CD4-positive, alpha-beta T cell treated with Interleukin-21 for 1 hour (primary cell): ENCODE data around the gene SFN.
A peak's percentile ranks its signal among the peaks of the same experiment; 100 is the strongest.
"Not testable (repeated sequence)": the region's sequence is repeated elsewhere in the genome, so short reads cannot be mapped to it uniquely, and the experiment has no call there.

Source experiments
- DNase-seq: peaks from one replicate; pipeline ENCODE4 v3.0.0-alpha.2; 2020

Gene SFN

DNA sequence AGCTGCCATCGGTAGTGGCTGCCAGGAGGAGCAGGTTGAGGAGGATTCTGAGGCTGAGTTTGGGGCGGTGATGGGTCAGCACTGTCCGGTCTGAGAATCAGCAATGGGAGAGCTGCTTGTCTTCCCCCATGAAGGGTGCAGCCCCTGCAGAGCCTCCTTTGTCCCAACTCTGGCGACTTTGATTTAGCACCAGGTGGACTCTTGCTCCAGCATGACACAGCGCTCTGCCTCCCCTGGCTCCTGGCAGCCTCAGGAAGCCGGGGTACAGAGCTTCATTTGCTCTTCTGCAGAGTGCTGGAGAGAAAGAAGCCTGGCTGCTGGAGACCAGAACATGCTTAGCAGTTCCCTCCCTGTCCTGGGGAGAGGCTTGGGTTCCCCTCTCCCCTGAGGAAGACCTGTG lies 23.2 kb upstream of the SFN start:
- no peak for DNase-seq

DNA sequence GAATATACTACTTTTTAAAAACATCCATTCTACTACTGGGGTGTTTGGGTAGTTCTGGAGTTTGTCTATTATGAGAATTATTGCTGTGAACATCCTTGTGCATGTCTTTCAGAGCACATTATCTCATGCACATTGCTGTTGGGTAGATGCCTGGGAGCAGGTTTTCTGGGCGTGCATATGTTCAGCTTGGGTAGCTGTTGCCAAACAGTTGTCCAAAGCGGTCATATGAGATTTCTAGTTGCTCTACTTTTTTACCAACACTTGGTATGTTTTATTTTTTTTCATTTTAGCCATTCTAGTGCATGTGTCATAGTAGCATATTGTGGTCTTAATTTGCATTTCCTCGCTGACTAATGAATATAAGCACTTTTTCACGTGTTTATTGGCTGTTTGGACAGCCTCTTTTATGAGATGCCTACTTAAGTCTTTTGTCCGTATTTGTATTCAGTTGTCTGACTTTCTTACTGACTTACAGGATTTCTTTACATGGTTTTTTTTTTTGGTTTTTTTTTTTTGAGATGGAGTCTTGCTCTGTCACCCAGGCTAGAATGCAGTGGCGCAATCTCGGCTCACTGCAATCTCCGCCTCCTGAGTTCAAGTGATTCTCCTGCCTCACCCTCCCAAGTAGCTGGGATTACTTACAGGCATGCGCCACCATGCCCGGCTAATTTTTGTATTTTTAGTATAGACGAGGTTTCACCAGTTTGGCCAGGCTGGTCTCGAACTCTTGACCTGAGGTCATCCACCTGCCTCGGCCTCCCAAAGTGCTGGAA lies 18.3 kb upstream of the SFN start:
- DNase-seq = no peak

GRCh38 chr1:26847826-26848225 lies 15.1 kb upstream of the SFN start:
- not testable (repeated sequence) for DNase-seq

GRCh38 chr1:26848499-26848898 lies 14.4 kb upstream of the SFN start:
- no peak for DNase-seq

DNA sequence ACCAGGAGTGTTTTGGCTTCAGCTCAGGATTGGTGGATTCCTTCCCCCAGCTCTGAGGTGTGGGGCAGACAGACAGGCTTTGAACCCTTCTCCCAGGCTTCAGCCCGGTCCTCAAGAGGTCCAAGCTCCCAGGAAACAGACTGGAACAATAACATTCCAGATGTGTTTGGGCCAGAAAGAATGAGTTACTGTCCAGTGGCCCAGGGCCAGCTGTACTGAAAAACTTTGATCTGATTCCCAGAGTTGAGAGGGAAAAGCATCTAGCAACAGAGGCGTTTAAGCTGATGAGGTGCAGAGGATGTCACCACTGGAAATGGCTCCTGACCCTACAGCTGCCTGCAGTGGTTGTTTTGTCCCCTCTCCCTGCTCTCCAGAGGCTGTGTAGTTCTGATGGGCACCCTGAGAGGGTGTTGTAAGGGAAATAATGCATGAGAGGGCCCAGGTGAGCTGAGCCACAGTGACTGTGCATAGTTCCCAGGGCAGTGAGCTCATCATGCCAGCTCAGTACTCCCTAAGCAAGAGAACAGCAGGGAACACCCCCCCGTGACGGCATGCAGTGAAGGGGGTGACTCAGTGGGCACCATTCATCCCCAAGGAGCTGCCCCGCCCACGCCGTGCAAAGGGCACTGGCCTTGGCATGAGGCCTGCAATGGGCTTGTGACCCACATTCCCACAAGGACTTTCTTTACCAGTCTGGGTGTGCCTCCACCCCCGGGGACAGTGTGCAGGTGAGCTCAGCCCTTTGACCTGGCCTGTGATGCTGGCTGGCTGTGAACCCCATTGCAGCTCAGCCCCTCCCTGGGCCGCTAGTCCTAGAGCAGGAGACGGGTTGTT lies 13.8 kb upstream of the SFN start:
- no peak for DNase-seq

DNA sequence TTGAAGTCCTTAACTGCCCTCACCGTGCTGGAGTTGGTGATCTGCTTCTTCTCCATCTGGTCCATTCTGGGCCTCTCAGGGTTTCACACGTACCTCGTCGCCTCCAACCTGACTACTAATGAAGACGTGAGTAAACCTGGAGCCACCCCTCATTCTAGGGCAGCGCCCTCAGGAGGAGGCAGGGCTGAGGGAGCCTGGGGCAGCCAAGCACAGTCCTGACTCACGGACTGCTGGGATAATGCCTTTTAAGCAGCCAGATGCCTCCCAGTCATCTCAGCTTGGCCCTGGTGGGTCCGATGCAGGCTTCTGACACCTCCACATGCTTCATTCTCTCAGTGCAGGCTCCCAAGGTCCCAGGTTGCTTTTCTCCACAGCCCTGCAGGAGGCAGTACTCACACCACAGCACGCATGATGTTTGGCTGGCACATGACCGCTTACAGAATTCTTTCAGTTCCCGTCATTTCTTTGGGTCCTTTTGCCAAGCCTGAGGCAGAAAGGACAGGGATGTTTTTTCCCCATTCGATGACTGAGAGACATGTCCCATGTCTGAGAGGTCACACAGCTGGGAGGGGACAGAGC lies 11.8 kb upstream of the SFN start:
- no peak for DNase-seq

DNA sequence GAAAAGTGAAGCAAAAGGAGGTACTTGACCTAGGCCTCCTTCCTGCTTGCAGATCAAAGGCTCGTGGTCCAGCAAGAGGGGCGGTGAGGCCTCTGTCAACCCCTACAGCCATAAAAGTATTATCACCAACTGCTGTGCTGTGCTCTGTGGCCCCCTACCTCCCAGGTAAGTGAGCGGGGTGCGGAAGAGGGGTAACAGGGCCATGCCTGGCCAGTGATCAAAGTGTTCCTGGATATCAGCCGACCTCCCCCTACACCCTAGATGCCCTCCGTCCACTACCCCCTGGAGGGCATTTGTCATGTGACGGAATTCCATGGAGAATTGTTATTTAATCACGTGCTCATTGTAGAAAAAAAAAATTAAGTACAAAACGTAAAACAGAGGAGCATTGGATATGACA lies 10.2 kb upstream of the SFN start:
- DNase-seq = no peak

DNA sequence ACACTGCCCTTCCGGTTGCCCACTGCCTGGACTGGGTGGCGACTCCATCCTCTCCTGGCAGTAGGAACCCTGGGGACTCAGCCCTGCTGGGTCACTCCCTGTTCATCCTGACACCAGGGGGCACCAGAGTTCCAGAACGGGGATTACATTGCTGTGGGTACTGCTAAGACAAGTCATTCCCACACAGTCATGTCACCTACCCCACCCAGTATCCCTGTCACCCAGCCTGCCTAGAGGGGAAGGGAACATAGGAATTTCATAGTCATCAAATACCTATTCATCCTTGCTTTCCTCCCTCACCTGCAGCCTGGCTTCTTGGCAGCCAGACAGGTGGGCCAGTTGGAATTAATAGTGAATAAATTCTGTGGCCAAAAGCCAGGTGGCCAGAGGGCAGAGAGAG lies 9.8 kb upstream of the SFN start:
- peak; percentile 82 for DNase-seq

DNA sequence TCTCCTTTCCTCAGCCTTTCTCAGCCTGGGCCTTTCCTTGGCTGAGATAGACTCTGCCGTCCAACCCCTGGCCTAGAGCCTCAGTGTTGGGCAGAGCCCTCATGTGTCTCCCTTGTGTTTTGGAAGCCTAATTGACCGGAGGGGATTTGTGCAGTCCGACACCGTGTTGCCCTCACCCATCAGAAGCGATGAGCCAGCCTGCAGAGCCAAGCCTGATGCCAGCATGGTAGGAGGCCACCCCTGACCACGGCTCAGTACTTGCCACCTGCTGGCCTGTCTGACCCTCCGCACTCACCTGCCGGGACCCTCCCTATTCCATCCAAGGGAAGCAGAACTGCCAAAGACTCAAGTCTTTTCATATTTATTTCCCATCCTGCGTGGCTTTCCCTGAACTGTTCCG lies 9.3 kb upstream of the SFN start:
- DNase-seq = no peak

GRCh38 chr1:26854906-26855305 lies 8.0 kb upstream of the SFN start:
- no peak for DNase-seq

GRCh38 chr1:26855636-26856035 lies 7.3 kb upstream of the SFN start:
- DNase-seq = no peak

DNA sequence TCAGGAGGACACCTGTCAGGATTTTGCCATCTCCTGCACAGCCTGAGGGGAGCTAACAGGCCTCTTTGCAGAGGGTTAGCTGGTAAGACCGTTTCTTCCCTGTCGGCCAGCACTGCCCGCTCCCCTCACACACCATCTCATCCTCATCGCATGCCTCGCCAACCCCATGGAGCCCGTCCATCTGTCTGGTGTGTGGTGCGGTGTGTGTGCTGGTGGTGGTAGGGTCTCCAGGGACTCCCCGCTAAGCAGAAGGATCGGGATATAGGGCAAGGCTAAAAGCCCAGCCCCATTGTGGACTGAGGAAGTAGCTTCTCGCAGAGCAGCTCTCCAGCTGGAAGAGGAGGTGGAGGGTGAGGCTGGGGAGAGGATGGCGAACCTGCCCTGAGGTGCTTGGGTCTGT lies 6.8 kb upstream of the SFN start:
- no peak for DNase-seq

- DNase-seq = no peak
Observed at GRCh38 chr1:26856604-26857469, 6.1 kb upstream of the SFN start.

- DNase-seq = no peak
Observed at GRCh38 chr1:26857473-26858060, 5.4 kb upstream of the SFN start.

DNA sequence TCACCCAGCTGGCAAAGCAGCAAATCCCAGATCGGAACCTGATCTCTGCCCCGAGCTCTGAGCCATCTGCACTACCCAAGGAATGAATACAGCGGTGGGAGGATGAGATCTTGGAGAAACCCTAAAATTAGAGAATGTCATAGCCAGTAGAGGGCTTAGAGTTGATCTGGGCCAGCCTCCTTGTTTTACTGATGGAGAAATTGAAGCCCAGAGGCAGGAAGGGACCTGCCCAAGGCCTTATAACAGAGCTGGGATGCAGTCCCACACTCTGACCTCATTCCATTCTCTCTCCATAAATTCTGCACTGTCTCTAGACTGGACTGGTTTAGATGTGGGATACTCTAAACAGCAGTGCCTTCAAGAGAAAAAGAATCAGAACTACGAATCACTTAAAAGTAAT lies 4.8 kb upstream of the SFN start:
- DNase-seq = no peak

DNA sequence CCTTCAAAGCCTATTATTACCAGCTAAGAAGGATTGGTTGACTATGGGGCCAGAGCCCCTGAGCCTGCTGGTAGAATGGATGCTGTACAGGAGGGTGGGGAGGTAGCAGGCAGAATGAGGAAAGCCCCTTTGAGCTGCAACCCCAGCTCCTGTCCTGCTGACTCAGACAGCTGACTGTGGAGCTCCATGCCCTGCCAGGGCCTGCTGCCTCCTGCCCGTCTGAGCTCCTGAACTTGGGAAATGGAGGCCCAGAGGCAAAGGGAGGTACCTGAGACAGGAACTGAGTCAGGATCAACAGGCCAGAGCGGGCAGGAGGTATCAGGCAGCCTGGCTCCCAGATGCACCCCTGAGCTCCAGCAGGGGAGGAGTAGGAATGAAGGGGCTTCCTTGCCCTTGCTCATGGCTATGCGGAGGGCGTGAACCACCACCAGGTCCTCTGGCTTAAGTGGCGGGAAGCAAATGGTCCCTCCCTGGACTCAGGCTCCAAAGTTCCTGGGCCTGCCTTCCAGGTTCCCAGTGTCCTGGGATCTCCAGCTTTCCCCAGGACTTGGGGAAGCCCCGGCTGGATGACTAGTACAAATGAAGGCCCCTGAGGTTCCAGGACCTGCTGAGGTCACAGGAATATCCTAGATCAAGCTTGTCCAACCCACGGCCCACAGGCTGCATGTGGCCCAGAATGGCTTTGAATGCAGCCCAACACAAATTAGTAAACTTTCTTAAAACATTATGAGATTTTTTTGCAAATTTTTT lies 3.9 kb upstream of the SFN start:
- no peak for DNase-seq

- DNase-seq = no peak
Observed at GRCh38 chr1:26861286-26861701, 1.7 kb upstream of the SFN start.

GRCh38 chr1:26861889-26862378 lies 1.0 kb upstream of the SFN start:
- no peak for DNase-seq

DNA sequence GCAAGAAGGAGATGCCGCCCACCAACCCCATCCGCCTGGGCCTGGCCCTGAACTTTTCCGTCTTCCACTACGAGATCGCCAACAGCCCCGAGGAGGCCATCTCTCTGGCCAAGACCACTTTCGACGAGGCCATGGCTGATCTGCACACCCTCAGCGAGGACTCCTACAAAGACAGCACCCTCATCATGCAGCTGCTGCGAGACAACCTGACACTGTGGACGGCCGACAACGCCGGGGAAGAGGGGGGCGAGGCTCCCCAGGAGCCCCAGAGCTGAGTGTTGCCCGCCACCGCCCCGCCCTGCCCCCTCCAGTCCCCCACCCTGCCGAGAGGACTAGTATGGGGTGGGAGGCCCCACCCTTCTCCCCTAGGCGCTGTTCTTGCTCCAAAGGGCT lies 732 bp downstream of the SFN start:
- DNase-seq = no peak

- DNase-seq = peak; percentile 96
Observed at GRCh38 chr1:26864610-26865480, 1.9 kb downstream of the SFN start.

DNA sequence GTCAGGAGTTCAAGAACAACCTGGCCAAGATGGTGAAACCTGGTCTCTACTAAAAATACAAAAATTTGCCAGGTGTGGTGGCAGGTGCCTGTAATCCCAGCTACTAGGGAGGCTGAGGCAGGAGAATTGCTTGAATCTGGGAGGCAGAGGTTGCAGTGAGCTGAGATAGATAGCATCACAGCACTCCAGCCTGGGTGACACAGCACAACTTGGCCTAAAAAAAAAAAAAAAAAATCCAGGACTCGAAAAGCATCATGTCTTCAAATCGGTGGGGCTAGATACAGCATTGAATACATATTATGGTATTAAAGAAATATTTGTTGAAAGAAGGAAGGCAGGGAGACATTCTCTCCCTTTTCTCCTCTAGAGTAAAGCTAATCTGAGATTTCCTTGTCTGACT lies 10.1 kb downstream of the SFN start:
- not testable (repeated sequence) for DNase-seq
